C4-2B (cell line): ENCODE measurements around the gene DHX38.

Experiments used
- H3K27ac ChIP-seq: fragments of 450-650 bp; 2 replicates; pipeline ENCODE4 v1.5.1; 2017
- CTCF ChIP-seq: fragments of 450-650 bp; conservative IDR thresholded peaks from 2 replicates; pipeline ENCODE4 v1.5.1; 2017; ENCODE audit warnings: mild to moderate bottlenecking
- ZFX ChIP-seq: fragments of 450-650 bp; IDR thresholded peaks from 2 replicates; pipeline ENCODE4 v1.6.1; 2017

The DHX38 gene

GRCh38 chr16:72109966-72110530 is 16.4 kb downstream of the DHX38 start:
- TF ChIP-seq ZFX, result no peak
- TF ChIP-seq CTCF, result no peak
- H3K27ac ChIP-seq, result no peak overlapping the region

GRCh38 chr16:72110662-72111615 is 17.3 kb downstream of the DHX38 start:
- TF ChIP-seq CTCF (no peak), ZFX (no peak)

GRCh38 chr16:72111657-72112451 is 18.2 kb downstream of the DHX38 start:
- TF ChIP-seq ZFX, result no peak
- no peak for TF ChIP-seq CTCF

More at GRCh38 chr16:72110662-72111615, 17.3 kb downstream of the DHX38 start:
- no peak overlapping the region for H3K27ac ChIP-seq

GRCh38 chr16:72112452-72112792 is 18.8 kb downstream of the DHX38 start:
- TF ChIP-seq ZFX (no peak), CTCF (no peak)
- H3K27ac ChIP-seq, result no peak overlapping the region

More at GRCh38 chr16:72111657-72112451, 18.2 kb downstream of the DHX38 start:
- H3K27ac ChIP-seq, result no peak overlapping the region

- TF ChIP-seq ZFX, result no peak
- TF ChIP-seq CTCF, result no peak
- H3K27ac ChIP-seq, result no peak overlapping the region
Measured at GRCh38 chr16:72112906-72113615, 19.4 kb downstream of the DHX38 start.

GRCh38 chr16:72113616-72113945 is 19.9 kb downstream of the DHX38 start:
- H3K27ac ChIP-seq, result no peak overlapping the region
- no peak for TF ChIP-seq ZFX
- no peak for TF ChIP-seq CTCF
